GM12864 (cell line): ENCODE measurements around the gene ARHGAP45.

Experiments used
- DNase-seq: peaks from one replicate; pipeline ENCODE4 v3.0.0-alpha.2; 2011; ENCODE audit warnings: low read depth
- H3K4me3 ChIP-seq: 2 replicates; pipeline ENCODE4 v1.5.1; 2011; ENCODE audit warnings: mild to moderate bottlenecking, low read depth, low read length, control low read depth
- CTCF ChIP-seq: IDR thresholded peaks from 2 replicates; pipeline ENCODE4 v1.5.1; 2011; ENCODE audit warnings: low read depth, mild to moderate bottlenecking, moderate library complexity, low read length, control low read depth, inconsistent platforms; ENCODE audit errors: missing control alignments

The ARHGAP45 gene

DNA sequence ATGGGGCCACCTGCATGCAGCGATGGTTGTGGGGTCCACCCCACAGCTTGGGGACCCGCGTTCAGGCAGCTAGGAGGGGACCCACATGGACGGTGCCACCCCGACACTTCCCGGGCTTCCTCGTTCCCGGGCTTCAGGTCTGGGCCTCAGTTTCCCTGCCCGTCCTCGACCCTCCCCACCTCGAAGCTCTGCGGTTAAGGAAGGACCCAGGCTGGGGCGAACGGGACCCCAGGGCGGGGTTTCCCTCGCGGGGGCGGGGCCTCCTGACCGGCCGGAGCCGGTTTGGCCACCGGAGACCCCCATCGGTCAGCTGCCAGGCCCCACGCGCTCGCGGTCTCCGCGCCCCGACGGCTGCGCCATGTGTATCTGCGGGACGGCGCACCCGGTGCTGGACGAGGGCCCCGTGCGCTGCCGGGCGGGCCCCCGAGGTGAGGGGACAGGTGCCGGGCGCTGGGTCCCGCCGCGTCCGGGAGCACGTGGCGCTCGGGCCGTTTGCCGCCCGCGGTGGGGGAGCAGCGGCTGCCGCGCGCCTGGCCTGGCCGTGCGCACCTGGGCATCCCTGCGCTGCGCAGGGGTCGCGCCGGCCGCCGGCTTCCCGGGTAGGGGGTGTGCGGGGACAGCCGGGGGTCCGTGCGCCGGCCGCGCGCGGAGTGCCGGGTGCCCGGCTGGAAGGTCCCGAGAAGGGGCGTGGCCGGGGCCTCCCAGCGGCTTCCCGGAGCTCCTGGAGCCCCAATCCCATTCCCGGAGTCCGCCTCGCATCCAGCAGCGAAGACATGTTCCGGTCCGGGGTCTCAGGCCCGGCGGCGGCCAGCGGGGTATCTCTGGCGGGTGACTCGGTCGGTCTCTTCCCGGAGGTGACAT lies 4.2 kb downstream of the ARHGAP45 start:
- no peak overlapping the region for H3K4me3 ChIP-seq

DNA sequence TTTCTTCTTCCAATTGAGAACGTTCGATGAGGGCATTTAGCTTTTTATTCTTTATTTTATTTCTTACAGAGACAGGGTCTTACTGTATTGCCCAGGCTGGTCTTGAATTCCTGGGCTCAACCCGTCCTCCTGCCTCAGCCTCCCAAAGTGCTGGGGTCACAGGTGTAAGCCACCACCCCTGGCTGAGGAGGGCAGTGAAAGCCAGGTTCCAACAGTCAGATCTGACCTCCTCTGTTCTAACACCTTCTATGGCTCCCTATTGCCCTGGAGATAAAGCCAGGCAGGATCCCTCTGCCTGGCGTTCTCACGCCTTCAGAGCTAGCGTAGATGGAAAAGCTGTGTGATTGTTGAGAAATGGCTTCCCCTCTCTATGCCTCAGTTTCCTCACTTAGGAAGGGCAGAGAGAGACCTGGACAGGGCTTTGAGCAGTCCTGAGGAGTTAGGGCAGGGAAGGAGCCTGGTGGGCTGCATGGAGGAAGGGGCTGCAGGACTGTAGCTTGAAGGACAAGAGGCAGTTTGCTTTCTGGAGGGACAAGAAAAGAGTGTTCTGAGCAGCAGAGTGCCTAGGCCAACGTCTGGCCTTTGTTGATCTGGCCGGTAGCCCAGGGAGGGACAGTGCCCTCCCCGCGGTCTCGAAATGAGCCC lies 5.5 kb downstream of the ARHGAP45 start:
- TF ChIP-seq CTCF: no peak
- no peak for DNase-seq
- no peak overlapping the region for H3K4me3 ChIP-seq

More for the DNA sequence above, 4.2 kb downstream of the ARHGAP45 start:
- no peak for DNase-seq
- TF ChIP-seq CTCF: no peak

- no peak for DNase-seq
- H3K4me3 ChIP-seq: no peak overlapping the region
- no peak for TF ChIP-seq CTCF
These were observed 6.3 kb downstream of the ARHGAP45 start for GRCh38 chr19:1073063-1073955.

GRCh38 chr19:1073956-1074517 lies 7.1 kb downstream of the ARHGAP45 start:
- H3K4me3 ChIP-seq: peak overlapping the region; percentile 3; the same call in 1 of the 2 replicates
- TF ChIP-seq CTCF: no peak

GRCh38 chr19:1074544-1075283 lies 7.7 kb downstream of the ARHGAP45 start:
- peak overlapping the region; percentile 38 for H3K4me3 ChIP-seq
- DNase-seq: no peak
- no peak for TF ChIP-seq CTCF

More at GRCh38 chr19:1073956-1074517, 7.1 kb downstream of the ARHGAP45 start:
- DNase-seq: no peak

DNA sequence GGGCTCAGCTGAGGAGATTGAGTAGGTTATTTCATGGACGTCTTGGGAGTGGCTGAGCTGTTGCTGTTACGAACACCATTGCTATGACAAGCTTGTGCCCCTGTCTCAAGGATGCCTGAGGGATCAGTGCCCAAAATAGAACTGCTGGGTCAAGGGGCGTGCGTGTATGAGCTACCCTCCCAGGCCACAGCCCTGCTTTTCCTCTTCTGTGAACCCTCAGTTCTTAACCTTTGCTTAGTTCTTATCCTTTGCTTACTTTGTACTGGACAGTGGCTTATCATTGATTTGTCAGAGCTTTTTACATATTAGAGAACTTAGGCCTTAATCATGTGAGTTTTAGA lies 9.0 kb downstream of the ARHGAP45 start:
- no peak for DNase-seq
- no peak overlapping the region for H3K4me3 ChIP-seq
- no peak for TF ChIP-seq CTCF
